Measurements from ENCODE around the gene EFNA3. TPM values are rescaled to one million over a fixed set of nuclear protein-coding genes. Genes with fewer than 3 reads are reported as not detected.
A peak's percentile ranks its signal among the peaks of the same experiment; 100 is the strongest.

EFNA3 gene
- total RNA-seq, 4 donors from 2014 or later, result 28.8 to 104 (median 77.6) TPM

DNA sequence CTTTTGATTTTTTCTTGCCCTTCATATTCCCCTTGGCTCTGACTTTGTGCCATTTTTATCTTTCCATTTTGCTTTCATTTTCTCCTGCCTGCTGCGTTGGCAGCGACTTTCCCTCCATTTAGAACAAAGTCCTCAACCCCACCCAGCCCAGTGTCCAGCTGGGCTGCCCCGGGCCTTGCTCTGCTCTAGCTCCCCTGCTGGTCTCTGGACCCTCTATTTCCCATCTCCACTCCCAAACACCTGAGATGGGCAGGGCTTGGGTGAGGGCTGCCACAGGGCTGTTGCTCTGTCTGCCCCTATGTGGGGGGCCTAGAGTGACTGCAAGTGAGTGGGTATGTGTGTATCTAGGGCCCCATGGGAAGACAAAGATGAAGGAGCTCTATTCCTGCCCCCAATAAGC is 34.8 kb upstream of the EFNA3 start:
- H3K36me3 ChIP-seq, result no peaks in the 10 kb centered on the region
- no peak overlapping the region for H3K4me3 ChIP-seq
- TF ChIP-seq EP300 (IDR thresholded peaks at IDR 0.05), result no peak
- no peak for TF ChIP-seq POLR2AphosphoS5 (IDR thresholded peaks at IDR 0.05)
- TF ChIP-seq, protein P1, sequence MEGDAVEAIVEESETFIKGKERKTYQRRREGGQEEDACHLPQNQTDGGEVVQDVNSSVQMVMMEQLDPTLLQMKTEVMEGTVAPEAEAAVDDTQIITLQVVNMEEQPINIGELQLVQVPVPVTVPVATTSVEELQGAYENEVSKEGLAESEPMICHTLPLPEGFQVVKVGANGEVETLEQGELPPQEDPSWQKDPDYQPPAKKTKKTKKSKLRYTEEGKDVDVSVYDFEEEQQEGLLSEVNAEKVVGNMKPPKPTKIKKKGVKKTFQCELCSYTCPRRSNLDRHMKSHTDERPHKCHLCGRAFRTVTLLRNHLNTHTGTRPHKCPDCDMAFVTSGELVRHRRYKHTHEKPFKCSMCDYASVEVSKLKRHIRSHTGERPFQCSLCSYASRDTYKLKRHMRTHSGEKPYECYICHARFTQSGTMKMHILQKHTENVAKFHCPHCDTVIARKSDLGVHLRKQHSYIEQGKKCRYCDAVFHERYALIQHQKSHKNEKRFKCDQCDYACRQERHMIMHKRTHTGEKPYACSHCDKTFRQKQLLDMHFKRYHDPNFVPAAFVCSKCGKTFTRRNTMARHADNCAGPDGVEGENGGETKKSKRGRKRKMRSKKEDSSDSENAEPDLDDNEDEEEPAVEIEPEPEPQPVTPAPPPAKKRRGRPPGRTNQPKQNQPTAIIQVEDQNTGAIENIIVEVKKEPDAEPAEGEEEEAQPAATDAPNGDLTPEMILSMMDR (IDR thresholded peaks at IDR 0.05), result no peak
- no peak for TF ChIP-seq POLR2A (IDR thresholded peaks at IDR 0.05)
- no peak for DNase-seq (ENCODE audit: low spot score in 2 of 2)
- no peaks in the 10 kb centered on the region for H3K9me3 ChIP-seq
- peaks cover 36% of the 10 kb centered on the region for H3K4me1 ChIP-seq
- no peak overlapping the region for H3K27ac ChIP-seq
- 72% methylated on average over 3 of the region's 3 CpGs for WGBS
- H3K27me3 ChIP-seq, result no peaks in the 10 kb centered on the region

GRCh38 chr1:155044365-155044764 is 34.3 kb upstream of the EFNA3 start:
- Histone ChIP-seq H3K9me3 (no peaks in the 10 kb centered on the region), H3K4me3 (no peak overlapping the region), H3K27me3 (no peaks in the 10 kb centered on the region), H3K4me1 (peaks cover 36% of the 10 kb centered on the region), H3K36me3 (no peaks in the 10 kb centered on the region), H3K27ac (no peak overlapping the region)
- DNase-seq (ENCODE audit: low spot score in 2 of 2), result no peak
- WGBS, result 83% methylated on average over 6 of the region's 6 CpGs
- TF ChIP-seq EP300 (IDR thresholded peaks at IDR 0.05) (no peak), POLR2AphosphoS5 (IDR thresholded peaks at IDR 0.05) (no peak), POLR2A (IDR thresholded peaks at IDR 0.05) (no peak)
- TF ChIP-seq, protein P1 (IDR thresholded peaks at IDR 0.05), result no peak

GRCh38 chr1:155044812-155045657 is 33.6 kb upstream of the EFNA3 start:
- DNase-seq (ENCODE audit: low spot score in 2 of 2), result no peak
- peaks cover 39% of the 10 kb centered on the region for H3K4me1 ChIP-seq
- WGBS, result 37% methylated on average over 7 of the region's 7 CpGs
- no peaks in the 10 kb centered on the region for H3K36me3 ChIP-seq
- no peak for TF ChIP-seq POLR2A (IDR thresholded peaks at IDR 0.05)
- no peak for TF ChIP-seq POLR2AphosphoS5 (IDR thresholded peaks at IDR 0.05)
- TF ChIP-seq, protein P1 (IDR thresholded peaks at IDR 0.05), result peak; percentile 69 to 73
- TF ChIP-seq EP300 (IDR thresholded peaks at IDR 0.05), result no peak
- H3K27me3 ChIP-seq, result no peaks in the 10 kb centered on the region
- no peak overlapping the region for H3K4me3 ChIP-seq
- no peaks in the 10 kb centered on the region for H3K9me3 ChIP-seq
- no peak overlapping the region for H3K27ac ChIP-seq

DNA sequence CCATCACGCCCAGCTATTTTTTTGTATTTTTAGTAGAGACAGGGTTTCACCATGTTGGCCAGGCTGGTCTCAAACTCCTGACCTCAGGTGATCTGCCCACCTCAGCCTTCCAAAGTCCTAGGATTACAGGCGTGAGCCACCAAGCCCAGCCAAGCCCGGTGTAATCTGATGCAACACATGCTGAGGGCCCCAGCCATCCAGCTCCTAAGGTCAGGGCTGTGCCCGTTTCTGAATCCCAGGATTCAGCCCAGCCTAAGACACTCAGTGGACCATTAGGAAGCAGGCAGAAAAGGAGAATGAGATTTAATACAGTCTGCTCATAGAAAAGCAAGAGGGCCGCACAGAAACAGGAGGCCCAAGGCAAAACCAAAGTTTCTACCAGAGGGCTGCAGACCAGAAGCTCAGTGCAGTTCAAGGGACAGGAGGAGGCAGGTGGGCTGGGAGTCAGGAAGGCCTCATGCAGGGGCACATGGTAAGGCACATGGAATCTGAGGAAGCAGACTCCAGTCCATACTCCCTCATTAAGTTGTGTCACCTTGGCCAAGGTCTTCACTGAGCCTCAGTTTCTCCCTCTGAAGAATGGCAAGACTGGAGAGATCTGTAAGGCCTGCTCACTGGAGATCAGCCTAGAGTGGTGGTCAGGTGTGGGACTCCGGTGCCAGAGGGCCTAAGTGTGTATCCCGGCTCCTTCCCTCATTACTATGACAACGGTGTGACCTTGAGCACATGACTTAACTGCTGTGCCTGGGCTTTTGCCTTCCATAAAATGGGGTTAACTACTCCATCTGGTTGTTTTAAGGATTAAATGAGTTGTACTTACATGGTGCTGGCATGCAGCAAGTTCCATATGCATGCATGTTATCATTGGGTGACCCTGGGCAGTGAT is 29.9 kb upstream of the EFNA3 start:
- TF ChIP-seq POLR2A (IDR thresholded peaks at IDR 0.05) (no peak), EP300 (IDR thresholded peaks at IDR 0.05) (no peak), POLR2AphosphoS5 (IDR thresholded peaks at IDR 0.05) (no peak)
- TF ChIP-seq, protein P1 (IDR thresholded peaks at IDR 0.05), result no peak
- DNase-seq (ENCODE audit: low spot score in 2 of 2), result no peak
- H3K36me3 ChIP-seq, result peaks cover 2% of the 10 kb centered on the region
- H3K4me1 ChIP-seq, result peaks cover 61% of the 10 kb centered on the region
- no peaks in the 10 kb centered on the region for H3K9me3 ChIP-seq
- no peak overlapping the region for H3K27ac ChIP-seq
- H3K4me3 ChIP-seq, result no peak overlapping the region
- no peaks in the 10 kb centered on the region for H3K27me3 ChIP-seq
- WGBS, result 84% methylated on average over 7 of the region's 8 CpGs

All from suprapubic skin (tissue), 4 donors.